Fibroblast of lung (primary cell): Measurements from ENCODE around the gene IRGQ. TPM values are rescaled to one million over a fixed set of nuclear protein-coding genes. Genes with fewer than 3 reads are reported as not detected.

Experiments
- DNase-seq, 2 donors: peaks; one replicate each; pipeline versions ENCODE4 v3.0.0 to v3.0.0-alpha.2; 2010; ENCODE audit warnings: low read depth in 2 of 2
- H2AFZ ChIP-seq: 2 replicates; pipeline ENCODE4 v1.5.1; 2012; ENCODE audit warnings: low read length, control low read depth, inconsistent platforms
- H3K27ac ChIP-seq: 2 replicates; pipeline ENCODE4 v1.5.1; 2011; ENCODE audit warnings: low read length, control low read depth; ENCODE audit not compliant: insufficient read depth
- H3K27me3 ChIP-seq: 2 replicates; pipeline ENCODE4 v1.5.1; 2011; ENCODE audit warnings: mild to moderate bottlenecking, low read length; ENCODE audit not compliant: control insufficient read depth, insufficient read depth
- H3K36me3 ChIP-seq: 2 replicates; pipeline ENCODE4 v1.5.1; 2011; ENCODE audit warnings: low read length; ENCODE audit not compliant: control insufficient read depth, insufficient read depth
- H3K4me1 ChIP-seq: 2 replicates; pipeline ENCODE4 v1.5.1; 2011; ENCODE audit warnings: low read length; ENCODE audit not compliant: control insufficient read depth, insufficient read depth; ENCODE audit errors: extremely low read depth
- H3K4me2 ChIP-seq: 2 replicates; pipeline ENCODE4 v1.5.1; 2011; ENCODE audit warnings: low read length, control low read depth; ENCODE audit not compliant: insufficient read depth; ENCODE audit errors: extremely low read depth
- H3K4me3 ChIP-seq, 4 experiments: fragments of 200-600 bp in 1 of 4; sonication (generic) in 1 of 4; replicated peaks in 1 of 4; 2 replicates each; pipeline ENCODE4 v1.5.1; 2011 to 2016; ENCODE audit warnings: low read length in 4 of 4, low read depth in 3 of 4, mild to moderate bottlenecking in 3 of 4, control low read depth in 2 of 4, inconsistent platforms in 1 of 4, mixed read lengths in 1 of 4; ENCODE audit not compliant: insufficient read depth in 1 of 4; ENCODE audit errors: control extremely low read depth in 1 of 4
- H3K79me2 ChIP-seq: 2 replicates; pipeline ENCODE4 v1.5.1; 2012; ENCODE audit warnings: mild to moderate bottlenecking, low read length, inconsistent platforms; ENCODE audit not compliant: control insufficient read depth, insufficient read depth
- H3K9ac ChIP-seq: 2 replicates; pipeline ENCODE4 v1.5.1; 2011; ENCODE audit warnings: mild to moderate bottlenecking, low read length, control low read depth; ENCODE audit not compliant: insufficient read depth
- H3K9me3 ChIP-seq: 2 replicates; pipeline ENCODE4 v1.5.1; 2012; ENCODE audit warnings: low read depth, low read length; ENCODE audit not compliant: control insufficient read depth, insufficient read depth
- H4K20me1 ChIP-seq: 2 replicates; pipeline ENCODE4 v1.5.1; 2011; ENCODE audit warnings: low read length; ENCODE audit not compliant: control insufficient read depth, insufficient read depth; ENCODE audit errors: extremely low read depth
- EZH2 ChIP-seq: IDR thresholded peaks from 2 replicates; pipeline ENCODE4 v1.5.1; 2012; ENCODE audit warnings: low read length, control low read depth, mild to moderate bottlenecking; ENCODE audit errors: missing control alignments
- polyA plus RNA-seq, 2 donors: library from polyadenylated mRNA; depleted of rRNA in 1 of 2; stranded (reverse) in 1 of 2; unstranded in 1 of 2; fragments of >200 nt; gene quantifications; 2 replicates each; pipeline ENCODE4 v1.2.1, GENCODE V29; 2011 to 2012; ENCODE audit warnings: missing spikeins in 1 of 2
- total RNA-seq: library from RNA; depleted of rRNA; stranded (reverse); fragments of >200 nt; gene quantifications from 2 replicates; pipeline ENCODE4 v1.2.1, GENCODE V29; 2014
- TF ChIP-seq, protein P1 (sequence below), 2 donors: IDR thresholded peaks in 1 of 2; conservative IDR thresholded peaks in 1 of 2; 1 replicate in 1 of 2; 2 replicates in 1 of 2; pipeline ENCODE4 v1.5.1; 2011 to 2012; ENCODE audit warnings: low read length in 2 of 2, control low read depth in 1 of 2, inconsistent platforms in 1 of 2, low read depth in 1 of 2, mild to moderate bottlenecking in 1 of 2

Gene IRGQ
- total and polyA plus RNA-seq, 2 donors (not counting 1 experiment from before 2014, with no cell fraction given) = 11.7 to 12.2 TPM

DNA sequence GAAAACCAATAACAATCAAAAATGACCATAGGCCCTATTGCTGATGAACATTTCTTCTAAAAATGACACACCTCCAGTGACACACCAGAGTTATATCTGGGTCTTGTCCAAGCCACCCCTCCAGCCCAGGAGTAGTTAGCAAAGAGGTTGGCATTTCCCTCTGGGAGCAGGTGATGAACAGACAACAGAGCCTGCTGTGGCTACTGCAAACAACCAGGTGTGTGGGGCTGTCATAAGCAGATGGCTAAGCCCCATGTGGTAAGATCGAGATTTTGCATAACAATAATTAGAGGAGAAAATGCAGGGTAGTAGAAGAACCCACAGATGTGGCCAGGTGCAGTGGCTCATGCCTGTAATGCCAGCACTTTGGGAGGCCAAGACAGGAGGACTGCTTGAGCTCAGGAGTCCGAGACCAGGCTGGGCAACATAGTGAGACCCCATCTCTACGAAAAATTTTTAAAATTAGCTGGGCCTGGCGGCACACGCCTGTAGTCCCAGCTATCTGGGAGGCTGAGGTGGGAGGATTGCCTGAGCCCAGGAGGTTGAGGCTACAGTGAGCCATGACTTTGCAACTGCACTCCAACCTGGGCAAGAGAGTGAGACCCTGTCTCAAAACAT lies 25.7 kb downstream of the IRGQ start:
- Histone ChIP-seq H3K4me2 (no peak overlapping the region), H3K9me3 (no peaks in the 10 kb centered on the region), H2AFZ (no peak overlapping the region), H4K20me1 (no peaks in the 10 kb centered on the region), H3K4me3 (no peak overlapping the region), H3K9ac (no peak overlapping the region), H3K36me3 (no peaks in the 10 kb centered on the region), H3K27me3 (no peaks in the 10 kb centered on the region), H3K4me1 (no peaks in the 10 kb centered on the region), H3K79me2 (peaks cover 6% of the 10 kb centered on the region), H3K27ac (no peak overlapping the region)
- TF ChIP-seq EZH2 = no peak
- TF ChIP-seq, protein P1, sequence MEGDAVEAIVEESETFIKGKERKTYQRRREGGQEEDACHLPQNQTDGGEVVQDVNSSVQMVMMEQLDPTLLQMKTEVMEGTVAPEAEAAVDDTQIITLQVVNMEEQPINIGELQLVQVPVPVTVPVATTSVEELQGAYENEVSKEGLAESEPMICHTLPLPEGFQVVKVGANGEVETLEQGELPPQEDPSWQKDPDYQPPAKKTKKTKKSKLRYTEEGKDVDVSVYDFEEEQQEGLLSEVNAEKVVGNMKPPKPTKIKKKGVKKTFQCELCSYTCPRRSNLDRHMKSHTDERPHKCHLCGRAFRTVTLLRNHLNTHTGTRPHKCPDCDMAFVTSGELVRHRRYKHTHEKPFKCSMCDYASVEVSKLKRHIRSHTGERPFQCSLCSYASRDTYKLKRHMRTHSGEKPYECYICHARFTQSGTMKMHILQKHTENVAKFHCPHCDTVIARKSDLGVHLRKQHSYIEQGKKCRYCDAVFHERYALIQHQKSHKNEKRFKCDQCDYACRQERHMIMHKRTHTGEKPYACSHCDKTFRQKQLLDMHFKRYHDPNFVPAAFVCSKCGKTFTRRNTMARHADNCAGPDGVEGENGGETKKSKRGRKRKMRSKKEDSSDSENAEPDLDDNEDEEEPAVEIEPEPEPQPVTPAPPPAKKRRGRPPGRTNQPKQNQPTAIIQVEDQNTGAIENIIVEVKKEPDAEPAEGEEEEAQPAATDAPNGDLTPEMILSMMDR (conservative IDR thresholded peaks at IDR 0.05 in 1 of 2, IDR thresholded peaks at IDR 0.05 in 1 of 2; ENCODE audit: low read depth in 1 of 2, low read length in 2 of 2) = no peak
- DNase-seq = no peak

DNA sequence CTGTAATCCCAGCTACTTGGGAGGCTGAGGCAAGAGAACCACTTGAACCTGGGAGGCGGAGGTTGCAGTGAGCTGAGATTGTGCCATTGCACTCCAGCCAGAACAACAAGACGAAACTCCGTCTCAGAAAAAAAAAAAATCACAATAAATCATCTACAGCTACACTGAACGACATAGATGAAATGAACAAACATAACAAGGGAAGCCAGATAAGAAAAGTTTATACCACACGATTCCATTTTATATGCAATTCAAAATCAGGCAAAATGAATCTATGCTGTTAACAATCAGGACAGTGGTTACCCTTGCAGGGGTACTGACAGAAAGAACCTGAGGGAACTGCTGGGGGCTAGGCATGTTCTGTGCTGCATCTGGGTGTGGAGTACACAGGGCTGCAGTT lies 26.3 kb downstream of the IRGQ start:
- no peak overlapping the region for H3K4me2 ChIP-seq
- no peaks in the 10 kb centered on the region for H3K4me1 ChIP-seq
- DNase-seq = no peak
- peaks cover 3% of the 10 kb centered on the region for H3K79me2 ChIP-seq
- H3K36me3 ChIP-seq = no peaks in the 10 kb centered on the region
- no peak overlapping the region for H3K9ac ChIP-seq
- H4K20me1 ChIP-seq = no peaks in the 10 kb centered on the region
- TF ChIP-seq EZH2 = no peak
- TF ChIP-seq, protein P1 (conservative IDR thresholded peaks at IDR 0.05 in 1 of 2, IDR thresholded peaks at IDR 0.05 in 1 of 2; ENCODE audit: low read depth in 1 of 2, low read length in 2 of 2) = no peak
- no peak overlapping the region for H3K4me3 ChIP-seq
- no peaks in the 10 kb centered on the region for H3K9me3 ChIP-seq
- H2AFZ ChIP-seq = no peak overlapping the region
- H3K27me3 ChIP-seq = no peaks in the 10 kb centered on the region
- no peak overlapping the region for H3K27ac ChIP-seq

DNA sequence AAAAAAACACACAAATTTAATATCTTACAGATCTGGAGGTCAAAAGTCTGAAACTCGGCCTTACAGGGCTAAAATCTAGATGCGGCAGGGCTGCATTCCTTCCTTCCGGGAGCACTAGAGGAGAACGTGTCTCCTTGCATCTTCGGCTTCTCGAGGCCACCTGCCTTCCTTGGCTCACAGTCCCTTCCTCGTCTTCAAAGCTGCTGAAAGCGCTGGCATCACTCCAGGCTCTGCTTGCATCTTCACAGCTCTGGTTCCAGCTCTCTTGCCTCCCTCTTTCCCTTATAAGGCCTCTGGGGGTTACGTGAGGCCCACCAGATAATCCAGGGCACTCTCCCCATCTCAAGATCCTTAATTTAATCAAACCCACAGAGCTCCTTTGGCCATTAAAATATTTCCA lies 31.1 kb downstream of the IRGQ start:
- no peak overlapping the region for H2AFZ ChIP-seq
- H3K4me1 ChIP-seq = peaks cover 4% of the 10 kb centered on the region
- no peaks in the 10 kb centered on the region for H4K20me1 ChIP-seq
- H3K79me2 ChIP-seq = no peaks in the 10 kb centered on the region
- H3K4me2 ChIP-seq = no peak overlapping the region
- H3K27me3 ChIP-seq = no peaks in the 10 kb centered on the region
- TF ChIP-seq, protein P1 (conservative IDR thresholded peaks at IDR 0.05 in 1 of 2, IDR thresholded peaks at IDR 0.05 in 1 of 2; ENCODE audit: low read depth in 1 of 2, low read length in 2 of 2) = no peak
- TF ChIP-seq EZH2 = no peak
- no peak overlapping the region for H3K4me3 ChIP-seq
- H3K9ac ChIP-seq = no peak overlapping the region
- H3K27ac ChIP-seq = no peak overlapping the region
- DNase-seq = no peak
- no peaks in the 10 kb centered on the region for H3K9me3 ChIP-seq
- H3K36me3 ChIP-seq = peaks cover 6% of the 10 kb centered on the region
